Esophagus squamous epithelium (tissue), 5 donors: ENCODE data around the gene LILRB4. TPM values are rescaled to one million over a fixed set of nuclear protein-coding genes. Genes with fewer than 3 reads are reported as not detected.
A peak's percentile ranks its signal among the peaks of the same experiment; 100 is the strongest.
"Not testable (repeated sequence)": the region's sequence is repeated elsewhere in the genome, so short reads cannot be mapped to it uniquely, and the experiment has no call there.

Experiments used
- DNase-seq: peaks from one replicate; lab custom pipeline; 2025; lab: John Stamatoyannopoulos, UW
- H3K27ac ChIP-seq, 4 donors: fragments of 200-600 bp; sonication (generic); one replicate each; pipeline ENCODE4 v1.5.1; 2016 to 2019; ENCODE audit warnings: mild to moderate bottlenecking in 1 of 4
- H3K27me3 ChIP-seq, 4 donors: fragments of 200-600 bp; sonication (generic); 1 replicate in 3 of 4; 2 replicates in 1 of 4; pipeline versions ENCODE4 v1.5.1 to v1.6.0; 2017 to 2021; ENCODE audit warnings: antibody characterized with exemption in 1 of 4
- H3K36me3 ChIP-seq, 3 donors: fragments of 200-600 bp; sonication (generic); one replicate each; pipeline ENCODE4 v1.5.1; 2016 to 2019
- H3K4me1 ChIP-seq, 3 donors: fragments of 200-600 bp; sonication (generic); one replicate each; pipeline ENCODE4 v1.5.1; 2017 to 2019
- H3K4me3 ChIP-seq, 4 donors: fragments of 200-600 bp; sonication (generic); 1 replicate in 3 of 4; 2 replicates in 1 of 4; pipeline ENCODE4 v1.5.1; 2016 to 2019; ENCODE audit warnings: mild to moderate bottlenecking in 2 of 4, moderate library complexity in 1 of 4
- H3K9me3 ChIP-seq, 3 donors: fragments of 200-600 bp; sonication (generic); one replicate each; pipeline ENCODE4 v1.5.1; 2016 to 2019
- POLR2A ChIP-seq, 4 donors: fragments of 450-650 bp; IDR thresholded peaks; one replicate each; pipeline ENCODE4 v1.6.1; 2017; ENCODE audit warnings: antibody characterized with exemption in 4 of 4, mild to moderate bottlenecking in 4 of 4, moderate library complexity in 3 of 4
- WGBS, 2 donors: methylation state at CpG; one replicate each; pipeline ENCODE4 v1.1.5; 2018; 5-methylcytosine and 5-hydroxymethylcytosine counted together
- intact Hi-C: fragments of 100-400 bp; cut with DNase I; formaldehyde crosslinking; loops from one replicate; pipeline ENCODE4 v1.15.0; 2022
- total RNA-seq, 4 donors: library from RNA; depleted of rRNA; stranded (reverse); fragments of >200 nt; gene quantifications; one replicate each; pipeline ENCODE4 v1.1.0, GENCODE V29; 2016
- TF ChIP-seq, protein P1 (sequence below), 6 experiments: fragments of 450-650 bp in 4 of 6; fragments of 200-600 bp in 2 of 6; sonication (generic) in 2 of 6; IDR thresholded peaks; one replicate each; pipeline ENCODE4 v1.5.1; 2016 to 2019; ENCODE audit warnings: antibody characterized with exemption in 6 of 6, mild to moderate bottlenecking in 4 of 6, moderate library complexity in 4 of 6
- donor health status: DM: yes; HTN: yes; CAD: no.

Gene LILRB4
- total RNA-seq, 4 donors from 2014 or later: 0.31 to 6.7 (median 2.5) TPM

DNA sequence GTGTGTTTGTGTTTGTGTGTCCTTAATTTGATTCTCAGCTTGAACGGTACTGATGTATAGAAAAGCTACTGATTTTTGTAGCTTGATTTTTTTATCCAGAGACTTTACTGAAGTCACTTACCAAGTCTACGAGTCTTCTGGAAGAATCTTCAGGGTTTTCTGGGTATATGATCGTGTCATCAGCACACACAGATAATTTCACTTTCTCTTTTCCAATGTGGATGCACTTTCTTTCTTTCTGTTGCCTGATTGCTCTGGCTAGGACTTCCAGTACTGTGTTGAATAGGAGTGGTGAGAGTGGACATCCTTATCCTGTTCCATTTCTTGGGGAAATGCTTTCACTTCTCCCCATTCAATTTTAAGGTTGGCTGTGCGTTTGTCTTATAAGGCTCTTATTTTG, 40.4 kb upstream of the LILRB4 start:
- DNase-seq: no peak
- intact Hi-C loops: no loop called here
- Histone ChIP-seq H3K4me1 (no peaks in the 10 kb centered on the region), H3K27ac (no peak overlapping the region), H3K36me3 (no peaks in the 10 kb centered on the region), H3K4me3 (no peak overlapping the region), H3K27me3 (no peaks in the 10 kb centered on the region), H3K9me3 (no peaks in the 10 kb centered on the region)
- no peak for TF ChIP-seq POLR2A (IDR thresholded peaks at IDR 0.05)
- TF ChIP-seq, protein P1, sequence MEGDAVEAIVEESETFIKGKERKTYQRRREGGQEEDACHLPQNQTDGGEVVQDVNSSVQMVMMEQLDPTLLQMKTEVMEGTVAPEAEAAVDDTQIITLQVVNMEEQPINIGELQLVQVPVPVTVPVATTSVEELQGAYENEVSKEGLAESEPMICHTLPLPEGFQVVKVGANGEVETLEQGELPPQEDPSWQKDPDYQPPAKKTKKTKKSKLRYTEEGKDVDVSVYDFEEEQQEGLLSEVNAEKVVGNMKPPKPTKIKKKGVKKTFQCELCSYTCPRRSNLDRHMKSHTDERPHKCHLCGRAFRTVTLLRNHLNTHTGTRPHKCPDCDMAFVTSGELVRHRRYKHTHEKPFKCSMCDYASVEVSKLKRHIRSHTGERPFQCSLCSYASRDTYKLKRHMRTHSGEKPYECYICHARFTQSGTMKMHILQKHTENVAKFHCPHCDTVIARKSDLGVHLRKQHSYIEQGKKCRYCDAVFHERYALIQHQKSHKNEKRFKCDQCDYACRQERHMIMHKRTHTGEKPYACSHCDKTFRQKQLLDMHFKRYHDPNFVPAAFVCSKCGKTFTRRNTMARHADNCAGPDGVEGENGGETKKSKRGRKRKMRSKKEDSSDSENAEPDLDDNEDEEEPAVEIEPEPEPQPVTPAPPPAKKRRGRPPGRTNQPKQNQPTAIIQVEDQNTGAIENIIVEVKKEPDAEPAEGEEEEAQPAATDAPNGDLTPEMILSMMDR (IDR thresholded peaks at IDR 0.05): no peak
- 49 to 59% methylated on average over 4 of the region's 4 CpGs for WGBS, 2 donors

DNA sequence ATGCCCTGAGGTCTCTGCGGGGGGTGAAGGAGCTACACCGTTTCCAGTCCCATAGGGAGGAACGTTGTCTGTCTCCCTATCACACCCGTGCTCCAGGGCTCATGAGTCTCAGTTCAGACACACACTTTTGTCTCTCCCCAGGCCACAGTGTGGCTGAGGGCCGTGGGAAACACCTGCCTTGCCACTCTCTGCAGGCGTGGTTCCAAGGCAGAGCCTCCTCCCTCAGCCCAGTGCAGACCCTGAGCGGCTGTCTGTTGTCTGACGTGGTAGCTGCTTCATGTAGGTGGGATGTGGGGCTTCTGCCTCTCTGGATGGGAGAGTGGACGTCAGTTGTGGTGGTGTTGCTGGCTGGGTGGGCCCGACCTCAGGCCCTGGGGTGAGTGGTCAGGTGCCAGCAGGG, 38.6 kb upstream of the LILRB4 start:
- WGBS, 2 donors: 60% methylated on average over 1 of the region's 10 CpGs; no CpG with 5 or more reads in 1 of the 2 donors
- H3K36me3 ChIP-seq, H3K4me3 ChIP-seq, H3K27me3 ChIP-seq, H3K27ac ChIP-seq, intact Hi-C loops, H3K9me3 ChIP-seq, H3K4me1 ChIP-seq, DNase-seq: not testable (repeated sequence)

DNA sequence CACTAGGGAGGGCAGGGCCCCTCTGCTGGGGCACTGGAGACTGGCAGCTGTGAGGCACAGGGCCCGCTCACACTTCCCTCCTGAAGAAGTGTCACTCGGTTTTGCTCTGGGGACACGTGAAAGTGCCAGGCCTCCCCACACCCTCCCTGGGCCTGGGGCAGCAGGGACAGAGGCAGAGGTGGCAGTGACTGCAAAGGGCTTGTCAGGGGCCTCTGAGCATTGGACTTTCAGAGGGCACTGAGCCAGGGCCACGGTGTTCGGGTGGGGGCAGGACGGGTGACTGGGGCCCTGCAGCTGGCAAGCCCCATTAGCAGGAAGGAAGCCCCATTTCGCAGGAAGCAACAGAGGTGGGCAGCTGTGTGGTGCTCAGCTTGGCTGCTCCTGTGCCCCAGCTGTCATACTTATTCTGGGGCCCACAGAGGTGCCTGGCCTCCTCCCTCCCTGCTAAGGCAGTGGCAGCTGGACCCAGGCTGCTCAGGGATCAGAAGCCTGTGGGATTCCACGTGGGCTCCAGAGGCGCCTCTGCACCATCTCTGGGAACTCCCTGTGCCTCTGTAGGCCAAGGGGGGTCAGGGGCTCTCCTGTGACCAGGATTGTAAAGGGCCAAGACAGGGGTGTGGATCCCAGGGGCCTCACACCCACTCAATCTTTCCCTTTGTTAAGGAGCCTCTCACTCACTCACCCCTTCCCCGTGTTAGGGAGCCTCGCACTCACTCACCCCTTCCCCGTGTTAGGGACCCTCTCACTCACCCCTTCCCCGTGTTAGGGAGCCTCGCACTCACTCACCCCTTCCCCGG, 37.7 kb upstream of the LILRB4 start:
- H3K36me3 ChIP-seq, H3K27me3 ChIP-seq, H3K9me3 ChIP-seq, H3K4me3 ChIP-seq, H3K4me1 ChIP-seq, intact Hi-C loops, DNase-seq, H3K27ac ChIP-seq: not testable (repeated sequence)
- WGBS, 2 donors: 69 to 94% methylated on average over 6 to 7 of the region's 15 CpGs

DNA sequence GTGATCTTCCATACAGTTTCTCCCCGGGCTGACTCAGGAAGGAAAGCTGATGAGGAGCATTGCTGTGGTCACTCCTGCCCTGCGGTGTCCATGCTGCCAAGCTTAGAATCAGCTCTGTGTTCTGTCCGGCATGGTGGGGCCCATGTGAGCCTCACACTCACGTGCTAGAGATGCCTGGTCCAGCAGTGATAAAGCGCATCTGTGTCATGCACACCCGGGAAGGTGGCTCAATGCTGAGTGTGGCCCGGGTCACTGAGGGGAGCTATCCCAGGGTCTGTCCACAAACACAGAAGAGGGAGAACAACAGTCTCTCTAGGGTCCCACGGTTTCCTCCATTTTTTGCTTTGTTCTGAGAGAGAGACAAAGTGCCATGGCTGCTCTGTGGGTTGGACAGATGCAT, 36.0 kb upstream of the LILRB4 start:
- intact Hi-C loops: no loop called here
- TF ChIP-seq POLR2A (IDR thresholded peaks at IDR 0.05): no peak
- TF ChIP-seq, protein P1 (IDR thresholded peaks at IDR 0.05): no peak
- WGBS, 2 donors: 56 to 77% methylated on average over 2 to 8 of the region's 8 CpGs
- Histone ChIP-seq H3K9me3 (no peaks in the 10 kb centered on the region), H3K27ac (no peak overlapping the region), H3K4me3 (no peak overlapping the region), H3K36me3 (no peaks in the 10 kb centered on the region), H3K4me1 (peaks cover 0 to 9% (median 0%) of the 10 kb centered on the region in 3 donors), H3K27me3 (peaks cover 0 to 17% (median 0%) of the 10 kb centered on the region in 4 donors)
- no peak for DNase-seq

DNA sequence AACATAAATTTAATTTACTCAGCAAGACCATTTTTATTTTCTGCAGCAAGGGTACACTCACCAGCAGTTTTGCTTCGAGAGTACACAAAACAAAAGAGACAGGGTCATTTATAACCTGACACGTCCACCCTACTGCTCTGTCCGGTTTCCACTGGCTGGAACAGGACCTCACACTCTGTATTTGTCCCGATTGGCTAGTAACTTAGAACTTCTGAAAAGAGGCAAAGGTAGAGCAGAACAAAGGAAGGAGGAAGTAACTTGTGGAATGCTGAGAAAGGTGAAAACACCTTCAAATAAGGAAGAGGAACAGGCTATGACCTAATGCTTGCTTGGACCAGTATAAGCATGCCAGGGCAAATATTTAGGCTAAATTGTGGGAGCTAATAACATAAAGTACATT, 34.9 kb upstream of the LILRB4 start:
- DNase-seq, intact Hi-C loops, H3K9me3 ChIP-seq, H3K4me1 ChIP-seq, H3K4me3 ChIP-seq, H3K36me3 ChIP-seq: not testable (repeated sequence)
- Histone ChIP-seq H3K27ac (peak overlapping the region in 3 of 4 donors; percentile 20 to 70 (median 46)), H3K27me3 (peaks cover 0 to 27% (median 0%) of the 10 kb centered on the region in 4 donors)
- WGBS, 2 donors: 12 to 35% methylated on average over 4 of the region's 4 CpGs

DNA sequence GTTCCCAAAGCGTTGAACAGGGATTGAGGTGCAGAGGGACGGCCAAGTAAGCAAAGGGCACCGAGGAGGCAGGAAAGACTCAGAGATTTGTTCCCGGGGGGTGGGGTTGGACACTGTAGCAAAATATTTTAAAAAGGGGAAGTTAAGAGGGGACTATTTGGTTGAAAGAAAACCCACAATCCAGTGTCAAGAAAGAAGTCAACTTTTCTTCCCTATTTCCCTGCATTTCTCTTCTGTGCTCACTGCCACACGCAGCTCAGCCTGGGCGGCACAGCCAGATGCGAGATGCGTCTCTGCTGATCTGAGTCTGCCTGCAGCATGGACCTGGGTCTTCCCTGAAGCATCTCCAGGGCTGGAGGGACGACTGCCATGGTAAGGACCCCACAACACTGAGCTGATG, 32.5 kb upstream of the LILRB4 start, which contains the start of gene LILRB1:
TSS of gene LILRB1 (plus strand) at position 223 of the 400 bp plus-strand sequence. CDS start 590 bp downstream, outside the sequence.
- H3K4me1 ChIP-seq, H3K36me3 ChIP-seq, DNase-seq, H3K4me3 ChIP-seq, H3K9me3 ChIP-seq, intact Hi-C loops: not testable (repeated sequence)
- WGBS, 2 donors: 69 to 71% methylated on average over 7 to 9 of the region's 9 CpGs
- H3K27ac ChIP-seq: peak within 1 kb of the TSS in 1 of 4 donors; percentile 0
- H3K27me3 ChIP-seq: peaks cover 0 to 42% (median 0%) of the 10 kb centered on the region in 4 donors

DNA sequence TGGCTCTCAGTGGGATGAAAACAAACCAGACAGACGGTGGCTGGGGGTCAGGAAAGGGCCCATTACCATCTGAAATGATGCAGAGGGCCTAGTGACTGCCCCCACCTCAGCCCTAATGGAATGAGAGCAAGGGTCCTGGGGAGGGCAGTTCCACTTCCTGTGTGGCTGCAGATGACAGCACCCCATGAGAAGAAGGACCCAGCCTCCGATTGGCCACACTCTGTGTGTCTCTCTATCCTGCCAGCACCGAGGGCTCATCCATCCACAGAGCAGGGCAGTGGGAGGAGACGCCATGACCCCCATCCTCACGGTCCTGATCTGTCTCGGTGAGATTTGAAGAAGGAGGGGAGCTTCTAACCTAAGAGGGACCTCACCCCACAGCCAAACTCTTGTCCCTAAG, 32.0 kb upstream of the LILRB4 start:
- intact Hi-C loops: no loop called here
- peak overlapping the region in 1 of 4 donors; percentile 0 for H3K27ac ChIP-seq
- WGBS, 2 donors: 9 to 58% methylated on average over 1 to 2 of the region's 6 CpGs
- H3K36me3 ChIP-seq: no peaks in the 10 kb centered on the region
- peaks cover 0 to 9% (median 0%) of the 10 kb centered on the region in 3 donors for H3K4me1 ChIP-seq
- peaks cover 0 to 48% (median 0%) of the 10 kb centered on the region in 4 donors for H3K27me3 ChIP-seq
- DNase-seq: no peak
- no peaks in the 10 kb centered on the region for H3K9me3 ChIP-seq
- TF ChIP-seq, protein P1 (IDR thresholded peaks at IDR 0.05): no peak
- TF ChIP-seq POLR2A (IDR thresholded peaks at IDR 0.05): no peak
- H3K4me3 ChIP-seq: no peak overlapping the region

DNA sequence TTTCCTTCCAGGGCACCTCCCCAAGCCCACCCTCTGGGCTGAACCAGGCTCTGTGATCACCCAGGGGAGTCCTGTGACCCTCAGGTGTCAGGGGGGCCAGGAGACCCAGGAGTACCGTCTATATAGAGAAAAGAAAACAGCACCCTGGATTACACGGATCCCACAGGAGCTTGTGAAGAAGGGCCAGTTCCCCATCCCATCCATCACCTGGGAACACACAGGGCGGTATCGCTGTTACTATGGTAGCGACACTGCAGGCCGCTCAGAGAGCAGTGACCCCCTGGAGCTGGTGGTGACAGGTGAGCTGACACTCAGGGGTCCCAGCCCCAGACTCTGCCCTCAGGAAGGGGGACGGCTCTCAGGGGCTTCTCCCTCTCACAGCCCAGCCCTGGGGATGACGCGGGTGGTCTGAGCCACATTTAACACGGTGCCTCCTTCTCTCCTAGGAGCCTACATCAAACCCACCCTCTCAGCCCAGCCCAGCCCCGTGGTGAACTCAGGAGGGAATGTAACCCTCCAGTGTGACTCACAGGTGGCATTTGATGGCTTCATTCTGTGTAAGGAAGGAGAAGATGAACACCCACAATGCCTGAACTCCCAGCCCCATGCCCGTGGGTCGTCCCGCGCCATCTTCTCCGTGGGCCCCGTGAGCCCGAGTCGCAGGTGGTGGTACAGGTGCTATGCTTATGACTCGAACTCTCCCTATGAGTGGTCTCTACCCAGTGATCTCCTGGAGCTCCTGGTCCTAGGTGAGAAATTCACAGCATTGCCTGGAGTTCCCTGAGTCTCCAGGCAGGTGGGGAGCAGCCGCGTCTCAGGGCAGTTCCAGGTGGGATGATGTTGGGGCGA, 31.1 kb upstream of the LILRB4 start:
- DNase-seq, H3K9me3 ChIP-seq, intact Hi-C loops, H3K4me1 ChIP-seq, H3K27ac ChIP-seq, H3K4me3 ChIP-seq, H3K36me3 ChIP-seq: not testable (repeated sequence)
- H3K27me3 ChIP-seq: peaks cover 0 to 51% (median 0%) of the 10 kb centered on the region in 4 donors
- 78 to 79% methylated on average over 10 to 12 of the region's 23 CpGs for WGBS, 2 donors

DNA sequence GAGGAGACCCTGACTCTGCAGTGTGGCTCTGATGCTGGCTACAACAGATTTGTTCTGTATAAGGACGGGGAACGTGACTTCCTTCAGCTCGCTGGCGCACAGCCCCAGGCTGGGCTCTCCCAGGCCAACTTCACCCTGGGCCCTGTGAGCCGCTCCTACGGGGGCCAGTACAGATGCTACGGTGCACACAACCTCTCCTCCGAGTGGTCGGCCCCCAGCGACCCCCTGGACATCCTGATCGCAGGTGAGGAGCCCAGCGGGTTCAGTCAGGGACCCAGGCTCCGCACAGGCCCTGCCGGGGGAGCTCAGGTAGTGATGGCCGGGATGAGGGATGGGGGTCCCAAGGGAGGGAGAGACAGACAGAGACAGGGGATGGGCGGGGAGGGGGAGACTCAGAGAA, 30.3 kb upstream of the LILRB4 start:
- H3K36me3 ChIP-seq, H3K4me3 ChIP-seq, intact Hi-C loops, H3K27ac ChIP-seq, DNase-seq, H3K4me1 ChIP-seq, H3K9me3 ChIP-seq: not testable (repeated sequence)
- WGBS, 2 donors: 57 to 73% methylated on average over 1 to 8 of the region's 16 CpGs
- H3K27me3 ChIP-seq: peaks cover 0 to 51% (median 0%) of the 10 kb centered on the region in 4 donors
